Kidney glomerular epithelial cell (primary cell): ENCODE results near the gene CLCN4.

Experiments
- DNase-seq: peaks from one replicate; lab custom pipeline; 2025; lab: John Stamatoyannopoulos, UW

CLCN4 gene

DNA sequence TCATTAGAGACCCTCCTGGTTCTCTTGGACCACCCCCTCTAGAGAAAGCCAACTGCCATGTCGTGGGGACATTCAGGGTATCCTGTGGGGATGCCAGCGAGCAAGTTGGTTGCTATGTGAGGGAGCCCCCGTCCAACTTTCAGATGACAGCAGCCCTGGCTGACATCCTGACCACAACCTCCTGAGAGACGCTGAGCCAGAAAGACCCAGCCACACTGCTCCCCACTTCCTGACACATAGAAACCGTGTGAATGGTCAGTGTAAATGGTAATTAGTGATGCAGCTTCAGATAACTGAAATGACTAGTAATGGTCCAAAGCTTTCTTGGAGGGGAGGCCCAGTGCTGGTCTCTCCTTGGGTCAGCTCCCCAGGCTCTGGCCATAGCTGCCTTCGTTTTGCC lies 10.8 kb downstream of the CLCN4 start:
- DNase-seq = no peak

DNA sequence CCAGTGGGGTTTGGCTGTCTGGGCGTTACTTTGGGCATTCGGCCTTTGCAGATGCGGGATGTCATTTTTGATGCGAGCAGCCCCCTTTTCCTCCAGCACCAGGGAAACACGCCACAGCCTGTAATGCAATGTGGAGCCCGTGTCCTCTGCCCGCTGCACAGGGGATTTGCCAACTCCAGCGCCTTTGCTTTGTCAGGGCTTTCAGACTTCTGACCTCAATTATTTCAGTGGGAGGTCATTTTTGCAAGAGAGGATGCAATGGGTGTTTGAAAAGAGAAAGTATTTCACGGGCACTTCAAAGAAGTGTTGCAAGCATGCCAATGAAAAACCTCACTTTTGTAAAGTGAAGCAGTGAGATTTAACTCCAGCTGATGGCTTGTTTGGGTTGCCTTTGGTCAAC lies 11.5 kb downstream of the CLCN4 start:
- no peak for DNase-seq

DNA sequence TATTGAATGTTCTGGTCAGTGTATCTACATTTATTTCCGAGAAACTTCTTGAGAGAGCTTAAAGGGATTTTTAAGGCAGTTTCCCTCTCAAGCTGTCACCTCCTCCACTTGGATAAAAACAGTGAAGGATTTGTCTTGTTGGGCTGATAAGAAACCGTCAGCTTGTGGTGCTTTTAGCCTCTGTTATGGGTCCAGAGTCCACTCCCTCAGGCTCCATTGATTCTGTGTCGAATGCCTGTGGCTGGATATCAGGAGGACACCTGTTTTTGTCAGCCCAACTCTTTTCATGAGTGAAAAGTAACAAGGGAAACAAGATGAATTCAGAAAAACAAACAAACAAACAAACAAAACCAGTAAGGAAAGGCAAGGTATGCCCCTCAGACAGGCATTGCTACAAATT lies 12.4 kb downstream of the CLCN4 start:
- DNase-seq = no peak

DNA sequence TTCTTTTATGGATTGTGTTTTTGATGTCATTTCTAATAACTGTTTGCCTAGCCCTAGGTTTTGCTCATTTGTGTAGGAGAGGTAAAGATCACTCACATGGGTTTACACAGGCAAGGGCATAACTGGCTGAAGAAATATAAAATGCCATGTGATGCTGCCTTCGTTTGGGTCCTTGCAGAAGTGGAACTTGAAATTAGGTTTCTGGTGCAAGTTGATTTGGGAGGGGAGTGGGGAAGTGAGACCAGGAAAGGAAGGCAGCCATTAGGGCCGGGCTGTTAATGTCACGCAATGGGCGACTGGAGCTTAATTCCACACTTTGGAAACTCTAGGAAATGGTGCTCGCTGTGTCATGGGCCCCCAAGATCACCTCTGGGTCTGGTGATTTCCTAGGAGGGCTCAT lies 14.5 kb downstream of the CLCN4 start:
- DNase-seq = no peak

DNA sequence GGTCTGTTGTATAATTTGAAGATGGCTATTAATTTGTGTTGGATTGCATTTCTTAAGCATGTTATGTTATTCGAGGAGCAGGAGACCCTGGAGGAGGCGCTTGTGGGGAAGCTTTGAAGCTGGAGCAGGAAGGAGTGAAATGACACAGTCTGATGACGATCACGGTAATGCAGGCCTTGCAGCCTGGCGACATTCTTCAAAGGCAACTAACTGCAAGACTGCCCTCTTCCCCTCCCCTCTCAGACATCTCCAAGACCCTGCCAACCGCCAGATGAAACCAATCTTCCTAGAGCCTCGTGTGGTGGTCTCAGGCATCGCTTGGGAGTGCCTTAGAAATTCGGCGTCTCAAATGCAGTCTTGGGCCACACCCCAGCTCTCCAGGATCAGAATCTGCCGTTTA lies 16.1 kb downstream of the CLCN4 start:
- no peak for DNase-seq

DNA sequence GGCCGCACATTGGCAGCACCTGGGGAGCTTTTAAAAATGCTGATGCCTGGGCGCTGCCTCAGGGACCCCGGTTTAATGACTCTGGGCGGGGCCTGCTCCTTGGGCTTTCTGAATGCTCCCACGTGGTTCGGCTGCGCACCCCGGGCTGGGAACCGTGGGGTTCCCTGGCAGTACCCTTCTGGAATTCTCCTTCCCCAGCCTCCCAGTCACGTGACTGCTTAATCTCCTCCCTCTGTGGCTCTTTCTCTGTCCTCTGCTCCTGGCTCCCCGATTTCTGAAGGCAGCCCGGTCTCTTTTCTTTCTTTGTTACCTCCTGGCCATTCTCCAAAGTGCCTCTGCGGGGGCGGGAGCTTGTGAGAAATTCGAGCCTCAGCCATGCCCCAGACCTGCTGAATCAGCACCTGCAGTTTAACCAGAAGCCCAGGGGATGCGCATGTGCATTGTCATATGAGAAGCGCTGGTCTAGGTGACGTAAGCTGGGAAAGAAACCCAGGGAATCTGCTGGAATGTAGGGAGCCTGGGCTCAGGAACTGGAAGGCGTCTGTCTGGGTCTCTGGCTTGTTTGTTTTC lies 16.6 kb downstream of the CLCN4 start:
- DNase-seq = peak; percentile 82

DNA sequence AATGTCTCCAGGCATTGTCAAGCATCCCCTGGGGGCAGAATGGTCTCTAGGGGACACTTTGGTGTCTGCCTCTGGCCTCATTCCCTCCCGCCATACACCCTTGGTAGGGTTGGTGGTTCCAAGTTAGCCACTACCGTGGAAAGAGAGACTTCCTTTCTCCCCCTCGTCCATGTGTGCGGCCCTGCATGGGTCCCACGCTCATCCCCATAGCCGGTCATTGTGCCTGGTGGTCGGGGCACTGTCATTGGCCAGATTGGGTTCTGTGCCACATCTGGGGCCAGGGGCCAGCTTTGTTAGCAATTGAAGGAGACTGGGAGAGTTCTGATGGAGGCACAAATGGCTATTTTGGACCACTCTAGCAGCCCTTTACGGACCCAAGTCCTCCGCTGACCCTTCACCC lies 17.3 kb downstream of the CLCN4 start:
- DNase-seq = no peak

DNA sequence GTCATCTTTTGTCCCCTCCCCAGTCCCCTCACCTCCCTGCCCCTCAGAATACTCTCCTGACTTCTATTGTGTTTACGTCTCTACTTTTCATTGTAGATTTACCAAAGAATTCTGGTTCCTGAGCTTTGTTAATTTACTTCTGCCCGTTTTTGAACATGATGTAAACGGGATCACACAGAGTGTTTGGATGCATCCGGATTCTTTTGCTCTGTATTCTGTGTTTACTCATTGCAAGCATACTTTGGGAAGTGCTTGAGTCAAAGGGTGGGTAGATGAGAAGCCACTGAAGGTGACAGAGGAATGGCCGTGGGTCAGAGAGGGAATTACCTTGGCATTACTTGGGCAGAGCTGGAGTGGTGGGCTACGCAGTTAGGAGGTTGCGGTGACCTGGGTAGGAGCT lies 18.0 kb downstream of the CLCN4 start:
- no peak for DNase-seq

DNA sequence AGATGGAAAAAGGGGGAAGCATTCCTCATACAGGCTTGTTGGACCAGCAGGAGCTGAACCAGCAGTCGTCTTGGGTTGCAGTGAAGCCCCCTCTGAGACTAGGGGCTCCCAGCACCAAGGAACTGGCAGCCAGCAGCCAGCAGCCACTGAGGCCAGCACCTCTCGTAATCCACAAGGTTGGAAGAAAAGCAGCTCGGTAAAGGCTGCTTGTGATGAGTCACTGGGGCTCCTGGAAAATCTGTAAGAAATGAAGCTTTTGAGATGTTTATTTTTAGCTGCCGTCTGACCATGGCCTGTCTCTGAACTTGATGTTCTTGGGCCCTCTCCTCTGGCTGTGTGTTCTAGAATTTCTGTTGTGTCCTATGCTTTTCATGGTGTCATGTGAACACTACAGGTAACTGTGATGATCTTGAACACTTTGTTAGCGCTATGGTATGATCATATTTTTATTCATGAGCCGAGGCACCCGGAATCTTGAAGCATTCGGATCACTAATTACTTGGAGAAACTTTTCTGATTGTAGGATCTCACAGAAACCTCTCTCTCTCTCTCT lies 18.6 kb downstream of the CLCN4 start:
- DNase-seq = no peak

DNA sequence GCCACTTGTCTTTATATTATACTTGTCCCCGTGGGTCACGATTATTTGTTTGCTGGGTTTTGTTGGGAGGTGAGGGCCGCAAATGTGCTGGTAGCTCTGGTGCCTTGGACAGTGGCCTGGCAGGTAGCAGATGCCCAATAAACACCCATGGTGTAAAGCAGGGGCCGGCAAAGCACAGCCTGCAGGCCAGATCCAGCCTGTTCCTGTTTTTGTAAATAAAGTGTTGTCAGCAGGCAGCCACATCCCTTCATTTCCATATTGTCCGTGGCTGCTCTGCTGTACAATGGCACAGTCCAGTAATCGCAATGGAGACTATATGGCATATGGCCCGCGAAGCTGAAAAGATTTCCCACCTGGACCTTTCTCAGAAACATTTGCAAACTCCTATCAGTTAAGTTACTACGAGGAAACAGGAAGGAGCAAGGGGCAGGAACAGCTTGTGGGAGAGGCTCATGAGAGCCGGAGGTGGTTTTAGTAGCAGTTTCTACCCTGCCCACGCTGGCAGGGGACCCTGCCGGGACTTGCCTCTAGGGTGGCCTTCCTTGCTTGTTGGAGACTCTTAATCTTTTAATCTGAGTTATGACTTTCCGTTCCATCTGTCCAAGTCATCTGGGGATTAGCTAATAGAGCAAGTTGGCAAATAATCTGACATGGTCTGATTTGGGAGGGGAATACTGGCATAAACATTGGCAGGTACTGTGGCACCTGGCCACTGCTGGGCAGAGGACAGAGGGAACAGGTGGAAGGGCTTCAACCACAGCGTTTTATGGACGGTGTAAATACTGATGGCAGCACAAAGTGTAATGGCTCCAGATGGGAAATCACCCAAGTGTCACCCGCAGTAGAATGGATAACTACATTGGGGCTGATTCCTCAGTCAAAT lies 19.6 kb downstream of the CLCN4 start:
- DNase-seq = no peak

DNA sequence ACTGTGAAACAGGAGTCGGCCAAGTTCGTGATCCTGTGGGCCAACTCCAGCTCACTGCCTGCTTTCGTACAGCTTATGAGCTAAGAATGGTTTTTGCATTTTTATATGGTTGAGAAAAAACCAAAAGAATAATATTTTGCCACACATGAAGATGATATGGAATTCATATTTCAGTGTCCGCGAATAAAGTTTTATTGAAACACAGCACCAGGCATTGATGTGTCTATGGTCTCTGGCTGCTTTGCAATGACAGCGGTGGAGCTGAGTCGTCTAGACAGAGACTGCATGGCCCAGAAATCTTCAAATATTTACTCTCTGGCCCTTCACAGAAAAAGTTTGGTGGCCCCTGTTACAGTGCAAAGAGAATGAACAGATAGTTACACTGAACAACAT lies 20.2 kb downstream of the CLCN4 start:
- DNase-seq = no peak

DNA sequence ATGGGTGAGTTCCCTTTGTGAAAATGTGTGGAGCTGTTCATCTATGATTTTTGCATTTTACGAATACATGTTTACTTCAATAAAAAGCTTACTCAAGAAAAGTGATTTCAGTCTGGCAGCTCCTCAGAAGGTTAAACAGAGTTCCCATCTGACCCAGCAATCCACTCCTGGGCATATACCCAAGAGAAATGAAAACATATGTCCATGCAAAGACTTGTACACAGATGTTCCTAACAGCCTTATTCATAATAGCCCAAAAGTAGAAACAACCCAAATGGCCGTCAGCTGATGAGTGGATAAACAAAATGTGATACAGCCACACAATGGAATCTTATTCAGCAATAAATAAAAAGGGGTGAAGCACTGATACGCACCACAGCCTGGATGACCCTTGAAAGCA lies 20.8 kb downstream of the CLCN4 start:
- no peak for DNase-seq

DNA sequence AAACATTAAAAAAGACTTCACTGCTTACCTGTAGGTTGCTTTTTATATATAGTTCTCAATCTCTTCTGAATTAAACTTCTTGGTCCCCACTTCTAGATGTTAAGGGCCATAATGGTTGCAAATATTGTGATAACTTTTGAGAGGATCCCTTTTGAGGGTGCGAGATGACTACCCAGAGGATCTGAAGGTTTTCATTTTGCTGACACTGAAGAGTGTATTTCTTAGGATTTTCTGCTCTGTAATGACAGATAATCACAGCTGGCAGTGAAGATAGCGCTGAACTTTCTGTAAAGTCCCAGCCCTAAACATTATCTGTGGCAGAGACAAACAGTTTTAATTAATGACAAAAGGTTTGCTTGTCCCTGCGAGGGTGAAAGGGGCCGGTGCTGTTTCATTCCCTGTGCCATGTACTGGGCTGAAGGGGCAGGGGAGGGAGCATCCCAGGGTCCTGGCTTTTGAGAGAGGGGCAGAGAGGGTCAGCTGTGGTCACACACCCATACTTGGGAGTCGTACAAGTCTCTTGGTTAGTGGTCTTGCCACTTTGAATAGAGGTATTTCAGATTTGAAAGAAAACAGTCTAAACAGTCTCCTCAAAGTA lies 22.2 kb downstream of the CLCN4 start:
- no peak for DNase-seq

DNA sequence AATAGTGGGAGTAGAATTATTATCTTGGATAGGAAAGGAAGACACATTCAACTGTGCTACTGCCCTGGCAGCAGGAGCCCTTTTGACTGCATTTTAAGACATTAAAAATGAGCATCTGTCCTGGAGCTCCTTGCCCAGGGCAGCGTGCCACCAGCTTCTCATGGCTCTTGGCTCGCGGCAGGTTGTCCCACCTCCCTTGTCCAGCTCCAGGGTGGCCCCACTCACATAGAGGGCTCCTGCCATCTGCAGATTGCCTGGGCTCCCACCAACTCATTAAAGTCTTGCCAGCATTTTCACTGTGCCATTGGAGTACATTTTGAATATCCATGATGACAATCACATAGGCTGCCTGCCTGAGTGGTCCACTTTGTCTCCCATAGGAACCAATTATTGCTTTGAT lies 27.0 kb downstream of the CLCN4 start:
- DNase-seq = no peak

DNA sequence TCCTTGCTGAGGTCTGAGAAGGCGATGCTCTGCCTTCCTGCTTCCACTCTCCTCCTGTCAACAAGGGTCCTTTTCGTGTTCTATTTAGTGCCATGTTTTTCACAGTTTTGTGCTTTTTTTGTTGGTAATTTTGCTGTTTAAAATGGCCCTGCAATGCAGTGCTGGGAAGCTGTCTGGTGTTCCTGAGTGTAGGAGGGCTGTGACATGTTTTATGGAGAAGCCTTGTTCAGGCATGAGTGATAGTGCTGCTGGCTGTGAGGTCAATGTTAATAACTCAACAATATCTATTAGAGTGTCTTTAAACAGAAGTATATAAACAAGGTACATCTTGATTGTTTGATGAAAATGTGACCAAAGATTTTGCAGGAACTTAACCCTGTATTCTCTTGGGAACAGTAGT lies 27.6 kb downstream of the CLCN4 start:
- DNase-seq = no peak

DNA sequence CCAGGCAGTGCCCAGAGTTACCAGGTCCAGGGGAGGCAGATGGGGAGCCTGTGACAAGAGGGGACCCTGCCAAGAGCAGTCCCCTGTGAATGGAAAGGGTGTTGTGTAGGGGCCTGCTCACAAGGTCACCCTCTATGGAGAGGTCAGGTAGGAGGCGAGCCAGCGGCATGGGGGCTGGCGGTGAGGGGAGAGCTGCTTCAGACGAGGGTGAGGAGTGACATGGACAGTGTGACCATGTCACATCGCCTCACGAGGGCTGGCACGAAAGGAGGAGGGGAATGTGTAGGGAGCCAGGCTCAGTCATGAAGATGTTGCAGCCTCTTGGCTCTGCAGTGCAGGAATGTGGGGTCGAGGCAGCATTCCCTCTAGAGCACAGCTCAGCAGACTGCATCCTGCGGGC lies 29.6 kb downstream of the CLCN4 start:
- DNase-seq = no peak

DNA sequence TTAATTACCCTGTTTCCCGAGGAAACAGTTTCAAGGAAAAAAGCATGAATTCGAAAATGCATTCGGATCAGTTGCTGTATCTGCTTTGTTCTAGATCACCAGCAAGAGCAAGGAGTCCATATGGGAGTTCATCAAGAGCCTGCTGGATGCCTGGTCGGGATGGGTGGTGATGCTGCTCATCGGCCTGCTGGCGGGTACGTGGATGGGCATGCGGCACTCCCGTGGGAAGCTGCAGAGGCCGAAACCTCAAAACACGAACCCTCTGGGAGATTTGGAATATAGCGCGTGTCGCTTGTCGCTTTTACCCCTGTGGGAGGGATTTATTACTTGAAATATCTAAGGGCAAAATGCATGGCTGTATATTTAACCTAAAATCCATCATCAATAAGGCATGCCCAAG lies 30.6 kb downstream of the CLCN4 start:
- no peak for DNase-seq

DNA sequence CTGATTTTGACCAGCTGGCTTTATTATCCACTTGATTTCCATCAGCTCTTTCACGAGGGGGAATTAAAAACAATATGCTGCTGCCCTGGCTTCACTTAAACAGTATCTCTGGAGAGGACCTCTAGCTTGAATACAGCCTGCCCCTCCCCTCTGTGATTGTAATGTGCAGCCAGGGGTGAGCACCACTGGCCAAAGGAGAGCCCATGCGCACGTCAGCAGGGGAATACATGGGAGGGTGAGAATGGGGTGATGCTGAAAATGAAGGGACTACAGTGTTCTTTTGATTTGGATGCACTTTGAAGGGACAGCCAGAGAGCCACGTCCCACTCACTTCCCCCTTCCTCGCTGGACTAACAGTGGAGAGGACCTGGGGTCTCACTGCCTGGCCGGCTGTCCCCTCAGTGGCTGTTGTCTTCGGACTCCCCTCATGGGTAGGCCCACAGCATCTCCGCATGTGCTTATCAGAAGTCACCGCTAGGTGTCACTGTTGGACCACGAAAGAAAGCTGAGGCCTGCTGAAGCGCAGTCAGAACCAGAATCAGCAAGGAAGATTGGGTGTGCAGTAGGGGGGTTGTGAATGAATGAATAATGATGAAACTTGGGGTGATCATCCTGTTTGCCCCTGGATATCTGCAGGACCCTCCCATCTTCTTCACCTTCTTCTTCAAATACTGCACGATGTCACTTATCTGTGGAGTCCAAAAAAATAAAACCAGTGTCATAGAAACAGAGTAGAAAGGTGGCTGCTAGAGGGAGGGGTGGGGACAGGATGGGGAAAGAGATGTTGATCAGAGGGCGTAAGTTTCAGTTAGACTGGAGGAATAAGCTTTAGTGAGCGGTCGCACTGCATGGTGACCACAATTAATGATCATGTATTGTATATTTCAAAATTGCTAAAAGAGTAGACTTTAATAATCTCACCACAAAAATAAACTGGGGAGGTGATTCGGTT lies 32.8 kb downstream of the CLCN4 start:
- DNase-seq = peak; percentile 15

DNA sequence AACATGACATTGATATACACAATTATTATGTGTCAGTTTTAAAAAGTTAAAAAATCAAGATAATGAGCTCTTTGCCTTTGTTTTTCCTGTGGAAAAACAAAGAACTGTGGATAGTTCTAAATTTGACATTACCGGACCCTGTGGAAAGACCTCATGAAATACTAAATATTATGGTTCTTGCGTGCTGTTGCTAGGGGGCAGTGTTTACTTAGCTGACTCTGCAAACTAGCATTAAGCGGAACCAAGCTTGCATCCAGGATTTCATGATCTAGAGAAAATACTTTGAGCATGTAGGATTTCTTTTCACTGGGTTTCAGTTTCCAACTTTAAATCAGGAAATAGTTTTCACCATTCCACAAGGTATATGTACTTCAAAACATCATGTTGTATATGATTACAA lies 33.6 kb downstream of the CLCN4 start:
- DNase-seq = peak; percentile 37

DNA sequence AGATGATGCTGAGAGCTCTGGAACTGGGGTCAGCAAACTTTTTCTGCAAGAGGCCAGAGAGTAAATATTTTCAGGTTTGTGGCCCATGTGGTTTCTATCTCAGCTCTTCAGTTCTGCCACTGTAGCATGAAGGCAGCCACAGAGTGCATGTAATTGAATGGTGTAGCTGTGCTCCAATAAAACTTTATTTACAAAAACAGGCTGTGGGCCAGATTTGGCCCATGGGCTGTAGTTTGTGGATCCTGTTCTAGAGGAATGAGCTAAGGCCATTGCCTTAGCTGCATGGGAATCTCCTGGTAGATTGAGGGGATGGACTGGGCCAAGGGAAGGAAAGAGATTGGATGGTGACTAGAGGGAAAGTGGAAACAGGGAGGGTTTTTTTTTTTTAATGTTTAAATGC lies 36.8 kb downstream of the CLCN4 start:
- DNase-seq = no peak

DNA sequence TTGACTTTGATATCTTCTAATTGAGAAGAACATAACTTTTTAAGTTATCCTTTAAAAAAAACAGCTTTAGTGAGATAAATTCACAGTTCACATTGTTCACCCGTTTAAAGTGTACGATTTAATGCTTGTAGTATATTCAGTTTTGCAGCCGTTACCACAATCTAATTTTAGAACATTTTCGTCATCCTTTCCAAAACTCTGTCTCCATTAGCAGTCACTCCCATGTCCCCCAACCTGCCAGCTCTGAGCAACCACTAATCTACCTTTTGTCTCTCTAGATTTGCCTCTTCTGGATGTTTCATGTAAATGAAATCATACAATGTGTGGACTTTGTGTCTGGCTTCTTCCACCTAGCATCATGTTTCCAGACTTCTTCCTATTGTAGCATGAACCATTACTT lies 38.6 kb downstream of the CLCN4 start:
- no peak for DNase-seq

DNA sequence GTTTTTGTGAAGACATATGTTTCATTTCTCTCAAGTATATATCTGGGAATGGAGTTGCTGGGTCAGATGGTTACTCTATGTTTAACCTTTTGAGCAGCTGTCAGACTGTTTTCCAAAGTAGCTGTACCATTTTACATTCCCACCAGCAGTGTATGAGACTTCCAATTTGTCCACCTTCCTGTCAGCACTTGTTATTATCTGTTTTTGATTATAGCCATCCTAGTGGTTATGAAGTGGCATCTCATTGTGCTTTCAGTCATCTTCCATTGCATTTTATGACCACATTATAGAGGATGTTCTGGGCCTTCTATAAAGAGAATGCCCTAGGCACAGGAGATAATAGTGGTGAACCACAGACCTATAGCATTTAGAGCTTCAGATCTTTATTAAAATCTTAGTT lies 39.2 kb downstream of the CLCN4 start:
- DNase-seq = no peak
